ENCODE data around the gene ARHGAP19.
A peak's percentile ranks its signal among the peaks of the same experiment; 100 is the strongest.

The ARHGAP19 gene

GRCh38 chr10:97188261-97188711 is 104.2 kb downstream of the ARHGAP19 start:
- DNase-seq: peak; percentile 38

GRCh38 chr10:97186911-97187310 is 105.5 kb downstream of the ARHGAP19 start:
- DNase-seq: no peak

GRCh38 chr10:97185326-97186058 is 106.9 kb downstream of the ARHGAP19 start, which contains the start of gene SLIT1:
TSS of gene SLIT1 (minus strand) at chr10:97185959. CDS start at chr10:97185674, 285 bp downstream.
- DNase-seq: peak; percentile 73

GRCh38 chr10:97184971-97185325 is 107.5 kb downstream of the ARHGAP19 start:
- peak; percentile 51 for DNase-seq

GRCh38 chr10:97183314-97183713 is 109.1 kb downstream of the ARHGAP19 start:
- DNase-seq: no peak

GRCh38 chr10:97182288-97182990 is 110.0 kb downstream of the ARHGAP19 start:
- DNase-seq: no peak

GRCh38 chr10:97180986-97181385 is 111.5 kb downstream of the ARHGAP19 start:
- DNase-seq: no peak

- no peak for DNase-seq
Observed at GRCh38 chr10:97180363-97180755, 112.1 kb downstream of the ARHGAP19 start.

GRCh38 chr10:97179731-97180362 is 112.6 kb downstream of the ARHGAP19 start:
- DNase-seq: peak; percentile 80

GRCh38 chr10:97179311-97179710 is 113.1 kb downstream of the ARHGAP19 start:
- no peak for DNase-seq

- DNase-seq: no peak
Observed at GRCh38 chr10:97178074-97178473, 114.4 kb downstream of the ARHGAP19 start.

GRCh38 chr10:97176226-97176625 is 116.2 kb downstream of the ARHGAP19 start:
- DNase-seq: no peak

GRCh38 chr10:97175586-97175985 is 116.9 kb downstream of the ARHGAP19 start:
- no peak for DNase-seq

- DNase-seq: no peak
Observed at GRCh38 chr10:97174941-97175340, 117.5 kb downstream of the ARHGAP19 start.

GRCh38 chr10:97174276-97174775 is 118.1 kb downstream of the ARHGAP19 start:
- no peak for DNase-seq

GRCh38 chr10:97173036-97173435 is 119.4 kb downstream of the ARHGAP19 start:
- no peak for DNase-seq
